ENCODE measurements around the gene HPF1. TPM values are rescaled to one million over a fixed set of nuclear protein-coding genes. Genes with fewer than 3 reads are reported as not detected.
"Not testable (repeated sequence)": the region's sequence is repeated elsewhere in the genome, so short reads cannot be mapped to it uniquely, and the experiment has no call there.

HPF1 gene
- total RNA-seq = 23.8 and 28.1 TPM in 2 replicates

DNA sequence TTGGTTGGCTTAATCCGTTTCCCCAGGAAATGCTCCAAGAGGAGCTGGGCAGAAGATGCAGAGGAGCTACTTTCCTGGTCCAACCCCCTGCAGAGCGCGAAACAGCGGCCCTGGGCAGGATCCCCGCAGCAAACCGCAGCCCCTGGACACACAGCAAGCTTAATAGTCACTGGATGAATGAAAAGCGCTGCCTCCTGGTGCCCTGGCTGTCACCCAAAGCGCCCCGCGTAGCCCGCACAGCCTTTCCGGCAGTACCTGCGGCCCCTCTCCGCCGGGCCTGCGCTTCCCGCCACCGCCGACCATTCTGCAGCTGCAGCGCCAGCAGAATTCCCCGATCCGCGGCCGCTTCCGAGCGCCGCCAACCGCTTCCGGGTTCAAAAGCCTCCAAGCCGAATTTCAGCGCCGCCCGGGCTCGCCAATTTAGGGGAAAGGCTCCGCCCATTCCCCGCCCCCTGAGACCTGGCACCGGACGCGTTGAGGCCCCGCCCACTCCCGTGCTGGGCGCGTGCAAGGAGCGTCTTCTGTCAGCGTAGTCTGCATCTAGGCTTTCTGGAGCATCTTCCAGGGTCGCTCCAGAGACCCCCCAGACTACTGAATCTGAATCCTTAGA is at the start of gene HPF1:
TSS of gene HPF1 (minus strand) at position 370 of the 610 bp plus-strand sequence. CDS start at position 303, 67 bp downstream.
- intact Hi-C loops (cut with micrococcal nuclease) = loop anchor here (1.0 to 2.0 kb wide), 5 partner anchors 97 to 747 kb away; partner anchors contain the start of genes CBR4 and CLCN3

- intact Hi-C loops (cut with micrococcal nuclease) = not testable (repeated sequence)
These were observed 49.0 kb upstream of the HPF1 start for GRCh38 chr4:169806770-169807169.

GRCh38 chr4:169803413-169803812 is 45.7 kb upstream of the HPF1 start:
- intact Hi-C loops (cut with micrococcal nuclease) = no loop called here

DNA sequence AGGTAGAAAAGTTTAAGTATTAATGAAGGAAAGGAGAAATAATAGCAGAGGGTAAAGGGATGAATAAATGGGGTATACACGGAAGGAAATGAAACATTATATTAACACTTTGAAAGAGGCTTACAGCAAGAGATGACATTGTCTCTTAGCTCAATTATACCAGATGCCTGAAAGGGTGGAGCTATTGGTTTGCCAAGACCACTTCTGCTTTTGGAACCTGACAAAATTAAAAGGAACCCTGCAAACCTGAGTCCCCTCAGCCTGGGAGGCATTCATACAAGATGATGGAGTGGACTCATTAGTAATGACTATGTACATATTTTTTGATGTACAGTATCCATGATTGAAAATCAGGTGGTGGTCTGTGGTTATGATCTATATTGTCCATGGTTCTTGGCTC is 45.1 kb upstream of the HPF1 start:
- intact Hi-C loops (cut with micrococcal nuclease) = no loop called here

GRCh38 chr4:169800541-169800940 is 42.8 kb upstream of the HPF1 start:
- intact Hi-C loops (cut with micrococcal nuclease) = no loop called here

GRCh38 chr4:169799260-169799659 is 41.5 kb upstream of the HPF1 start:
- intact Hi-C loops (cut with micrococcal nuclease) = no loop called here

- intact Hi-C loops (cut with micrococcal nuclease) = no loop called here
These were observed 37.8 kb upstream of the HPF1 start for GRCh38 chr4:169795585-169795984.

GRCh38 chr4:169791527-169792156 is 33.9 kb upstream of the HPF1 start:
- intact Hi-C loops (cut with micrococcal nuclease) = no loop called here

- intact Hi-C loops (cut with micrococcal nuclease) = no loop called here
These were observed 33.3 kb upstream of the HPF1 start for GRCh38 chr4:169791062-169791461.

DNA sequence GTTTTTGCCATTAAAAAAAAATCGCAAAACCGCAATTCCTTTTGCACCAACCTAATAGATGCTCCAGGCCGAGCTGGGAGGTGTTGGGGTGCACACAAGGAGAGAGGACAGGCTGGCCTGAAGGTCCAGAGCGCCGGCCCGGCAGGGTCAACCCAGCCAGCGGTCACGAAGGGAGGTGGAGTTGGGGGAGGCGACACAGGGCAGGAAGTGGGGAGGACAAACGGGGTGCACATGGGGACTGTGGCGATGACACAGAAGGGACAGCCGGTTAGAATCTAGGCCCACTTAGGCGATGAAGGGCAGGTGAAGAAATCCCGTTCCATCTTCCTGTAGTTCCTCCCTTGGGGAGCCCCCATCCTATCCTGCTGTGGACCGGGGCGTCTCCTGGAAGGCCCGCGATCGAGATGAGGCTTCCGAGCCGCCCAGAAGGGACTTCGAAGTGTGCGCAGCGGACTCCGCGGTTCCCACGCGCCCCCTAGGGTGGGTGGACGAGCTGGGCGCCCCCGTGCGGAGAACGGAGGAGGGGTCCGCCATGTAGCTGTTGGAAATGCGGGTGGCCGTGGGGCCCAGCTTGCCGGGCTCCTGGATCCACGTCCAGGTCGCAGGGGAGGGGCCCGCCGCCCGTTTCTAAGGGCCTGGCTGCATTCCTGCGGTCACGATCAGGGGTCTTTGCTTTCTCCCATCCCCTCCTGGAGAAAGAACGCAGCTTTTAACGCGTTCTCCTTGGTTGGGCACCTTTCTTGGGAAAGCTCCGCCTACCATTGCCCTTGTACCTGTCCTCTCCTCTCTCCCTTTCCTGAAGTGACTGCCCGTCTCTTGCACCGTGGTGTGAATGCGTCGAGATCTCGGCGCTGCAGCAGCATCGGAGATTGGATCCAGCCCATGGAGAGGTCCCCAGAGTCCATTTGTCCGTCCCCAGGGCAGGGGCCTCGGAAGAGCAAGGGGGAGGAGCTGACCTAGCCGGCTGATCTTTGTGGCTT is 17.0 kb upstream of the HPF1 start:
- intact Hi-C loops (cut with micrococcal nuclease) = no loop called here

DNA sequence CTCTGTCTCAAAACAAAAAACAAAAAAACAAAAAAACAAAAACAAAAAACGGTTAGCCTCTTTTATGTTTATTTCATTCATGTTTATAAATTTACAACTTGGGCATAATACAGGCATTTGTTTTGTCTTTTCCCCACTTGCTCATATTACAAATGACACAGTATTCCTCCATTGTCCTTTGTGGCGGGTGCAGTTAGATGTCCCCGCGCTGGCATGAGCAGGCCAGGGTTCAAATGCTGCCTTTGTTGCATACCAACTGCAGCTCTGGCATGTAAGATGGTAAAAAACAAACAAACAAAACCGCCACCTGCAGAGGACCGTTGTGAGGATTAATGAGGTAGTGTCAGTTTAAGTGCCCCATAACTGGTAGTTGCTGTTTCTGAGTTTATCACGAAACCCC is 16.1 kb upstream of the HPF1 start:
- intact Hi-C loops (cut with micrococcal nuclease) = no loop called here

GRCh38 chr4:169771556-169772080 is 13.9 kb upstream of the HPF1 start:
- intact Hi-C loops (cut with micrococcal nuclease) = not testable (repeated sequence)

- intact Hi-C loops (cut with micrococcal nuclease) = no loop called here
These were observed 12.7 kb upstream of the HPF1 start for GRCh38 chr4:169770416-169770815.

DNA sequence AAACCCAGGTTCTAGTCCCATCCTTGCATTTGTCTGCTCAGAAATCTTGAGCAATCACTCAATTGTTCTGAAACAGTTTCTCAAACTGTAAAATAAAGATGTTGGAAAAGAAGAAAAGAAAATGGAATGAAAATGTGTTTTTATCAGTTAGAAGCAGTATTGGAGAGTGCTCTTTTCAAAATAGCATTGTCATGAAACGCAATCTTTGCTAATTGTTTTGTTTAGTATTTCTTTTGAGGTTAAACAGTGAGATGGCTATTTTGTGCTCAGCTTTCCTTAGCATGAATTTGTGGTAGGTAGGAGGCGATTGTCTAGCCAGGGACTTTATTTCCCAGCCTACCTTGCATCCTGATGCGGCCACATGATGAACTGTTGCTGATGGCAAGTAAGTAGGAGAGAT is 10.6 kb upstream of the HPF1 start:
- intact Hi-C loops (cut with micrococcal nuclease) = no loop called here

- intact Hi-C loops (cut with micrococcal nuclease) = no loop called here
These were observed 9.0 kb upstream of the HPF1 start for GRCh38 chr4:169766741-169767140.

DNA sequence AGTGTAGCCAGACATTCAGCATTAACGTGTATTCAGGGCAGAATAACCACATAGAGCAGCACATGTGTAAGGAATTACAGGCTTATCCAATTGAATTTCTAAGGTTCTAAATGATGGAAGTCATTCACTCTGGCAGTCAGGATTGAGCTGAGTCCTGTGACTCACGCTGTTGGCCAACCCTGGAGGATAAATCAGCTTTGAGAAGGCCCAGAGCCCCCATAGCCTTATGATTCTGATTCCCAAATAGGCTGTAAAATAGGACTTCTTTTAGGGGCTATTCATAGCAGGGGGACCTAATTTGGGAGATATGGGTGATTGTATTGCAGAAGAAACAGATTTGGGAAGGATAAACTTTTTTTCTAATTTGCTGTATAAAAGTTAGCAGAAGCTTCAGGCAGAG is 8.1 kb upstream of the HPF1 start:
- intact Hi-C loops (cut with micrococcal nuclease) = no loop called here

DNA sequence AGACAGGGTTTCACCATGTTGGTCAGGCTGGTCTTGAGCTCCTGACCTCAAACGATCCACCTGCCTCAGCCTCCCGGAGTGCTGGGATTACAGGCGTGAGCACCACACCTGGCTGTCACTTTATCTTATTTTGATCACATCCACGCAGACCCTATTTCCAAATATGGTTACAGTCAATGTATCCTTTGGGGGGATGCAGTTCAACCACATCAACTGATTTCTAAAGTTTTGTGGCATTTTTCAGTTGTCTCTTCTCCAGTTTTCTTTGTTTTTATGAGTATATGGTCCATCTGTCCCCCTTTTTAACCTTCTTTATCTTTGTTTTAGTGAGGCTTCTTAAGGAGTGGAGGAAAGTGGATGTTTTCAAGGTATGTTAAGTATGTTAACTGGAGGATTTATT is 4.1 kb upstream of the HPF1 start:
- intact Hi-C loops (cut with micrococcal nuclease) = no loop called here

- intact Hi-C loops (cut with micrococcal nuclease) = loop anchor here (1.0 kb wide), 1 partner anchor 269 kb away; no protein-coding TSS in a partner anchor
These were observed 738 bp upstream of the HPF1 start for GRCh38 chr4:169758401-169758962.

- intact Hi-C loops (cut with micrococcal nuclease) = loop anchor here (1.0 to 2.0 kb wide), 4 partner anchors 97 to 746 kb away; partner anchors contain the start of genes CBR4 and CLCN3
These were observed 671 bp downstream of the HPF1 start for GRCh38 chr4:169756971-169757574.

DNA sequence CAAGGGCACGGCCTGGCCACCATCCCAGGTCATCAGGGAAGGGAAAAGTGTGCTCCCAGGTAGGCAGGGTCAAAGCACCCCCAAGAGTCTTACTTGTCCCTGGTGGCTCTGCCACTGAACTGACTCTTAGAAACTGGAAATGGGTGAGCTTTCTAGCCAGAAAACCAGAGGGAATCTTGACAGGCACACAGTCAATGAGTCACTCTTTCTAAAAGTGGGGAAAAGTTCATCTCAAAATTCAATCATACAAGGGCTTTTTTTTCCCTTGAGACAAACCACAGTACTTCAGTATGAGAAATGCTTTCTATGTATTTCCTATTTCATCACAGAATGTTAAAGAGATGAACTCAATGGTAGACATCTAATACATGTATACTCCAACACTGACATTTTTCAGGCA is 12.5 kb downstream of the HPF1 start:
- intact Hi-C loops (cut with micrococcal nuclease) = no loop called here

- intact Hi-C loops (cut with micrococcal nuclease) = no loop called here
These were observed 13.1 kb downstream of the HPF1 start for GRCh38 chr4:169744601-169745000.
